ENCODE results near the gene NFYC. TPM values are rescaled to one million over a fixed set of nuclear protein-coding genes. Genes with fewer than 3 reads are reported as not detected.
"Not testable (repeated sequence)": the region's sequence is repeated elsewhere in the genome, so short reads cannot be mapped to it uniquely, and the experiment has no call there.

Gene NFYC
- total and polyA plus RNA-seq, 7 experiments from 2014 or later: 36.2 to 88.5 (median 63.4) TPM

GRCh38 chr1:40723196-40723955 is 31.9 kb downstream of the NFYC start:
- H3K4me1 Mint-ChIP-seq: peaks cover 28 to 82% (median 63%) of the 10 kb centered on the region in 7 donors
- no peaks in the 10 kb centered on the region for H3K27me3 Mint-ChIP-seq

GRCh38 chr1:40727662-40728061 is 36.2 kb downstream of the NFYC start:
- H3K9me3 Mint-ChIP-seq; H3K4me1 ChIP-seq (ENCODE audit: control insufficient read depth in 2 of 2, insufficient read depth in 2 of 2, low read length in 2 of 2); CTCF ChIA-PET; H3K9me3 ChIP-seq (ENCODE audit: control insufficient read depth in 2 of 3, low read length in 3 of 3); H3K27me3 ChIP-seq (ENCODE audit: control insufficient read depth in 2 of 2, insufficient read depth in 2 of 2, low read length in 2 of 2); H3K27me3 Mint-ChIP-seq; intact Hi-C loops (cut with micrococcal nuclease); H3K27ac ChIP-seq (ENCODE audit: low read depth, low read length); H3K4me3 ChIP-seq (ENCODE audit: low read length); H3K36me3 ChIP-seq (ENCODE audit: control insufficient read depth in 2 of 3, insufficient read depth in 3 of 3, low read length in 3 of 3); DNase-seq; ATAC-seq: not testable (repeated sequence)
- Mint-ChIP-seq H3K27ac (peak overlapping the region in 1 of 9 donors; percentile 4), H3K4me3 (peak overlapping the region in 1 of 10 donors; percentile 16), H3K4me1 (peaks cover 39 to 89% (median 71%) of the 10 kb centered on the region in 7 donors), H3K36me3 (peaks cover 0 to 26% (median 10%) of the 10 kb centered on the region in 5 donors)
- POLR2A ChIA-PET: interaction anchor here (0.7 to 1.4 kb wide), 2 partner anchors 9 to 36 kb away, joined by 4 read pairs; partner anchors contain the start of gene NFYC

More at GRCh38 chr1:40723196-40723955, 31.9 kb downstream of the NFYC start:
- POLR2A ChIA-PET: interaction anchor here (0.6 kb wide), 1 partner anchor 836 kb away, joined by 3 read pairs; no protein-coding TSS in a partner anchor
- no peak for DNase-seq
- no peaks in the 10 kb centered on the region for H3K36me3 ChIP-seq (ENCODE audit: control insufficient read depth in 2 of 3, insufficient read depth in 3 of 3, low read length in 3 of 3)
- no peak for ATAC-seq
- CTCF ChIA-PET: interaction anchor here (0.6 to 1.0 kb wide), 2 partner anchors 25 to 54 kb away, joined by 3 read pairs; no protein-coding TSS in a partner anchor
- H3K27me3 ChIP-seq (ENCODE audit: control insufficient read depth in 2 of 2, insufficient read depth in 2 of 2, low read length in 2 of 2): no peaks in the 10 kb centered on the region
- H3K27ac Mint-ChIP-seq: peak overlapping the region in 3 of 9 donors; percentile 8 to 48 (median 13)
- H3K9me3 Mint-ChIP-seq: no peaks in the 10 kb centered on the region
- peaks cover 0 to 12% (median 3%) of the 10 kb centered on the region in 5 donors for H3K36me3 Mint-ChIP-seq
- H3K4me1 ChIP-seq (ENCODE audit: control insufficient read depth in 2 of 2, insufficient read depth in 2 of 2, low read length in 2 of 2): no peaks in the 10 kb centered on the region
- no peak overlapping the region for H3K4me3 ChIP-seq (ENCODE audit: low read length)
- H3K9me3 ChIP-seq (ENCODE audit: control insufficient read depth in 2 of 3, low read length in 3 of 3): no peaks in the 10 kb centered on the region
- peak overlapping the region in 1 of 10 donors; percentile 20 for H3K4me3 Mint-ChIP-seq
- H3K27ac ChIP-seq (ENCODE audit: low read depth, low read length): no peak overlapping the region
- intact Hi-C loops (cut with micrococcal nuclease): no loop called here

GRCh38 chr1:40729316-40729862 is 37.9 kb downstream of the NFYC start:
- ATAC-seq; H3K27ac ChIP-seq (ENCODE audit: low read depth, low read length); intact Hi-C loops (cut with micrococcal nuclease); H3K4me1 ChIP-seq (ENCODE audit: control insufficient read depth in 2 of 2, insufficient read depth in 2 of 2, low read length in 2 of 2); H3K27me3 ChIP-seq (ENCODE audit: control insufficient read depth in 2 of 2, insufficient read depth in 2 of 2, low read length in 2 of 2); DNase-seq; H3K36me3 ChIP-seq (ENCODE audit: control insufficient read depth in 2 of 3, insufficient read depth in 3 of 3, low read length in 3 of 3); H3K4me3 ChIP-seq (ENCODE audit: low read length); POLR2A ChIA-PET; H3K9me3 ChIP-seq (ENCODE audit: control insufficient read depth in 2 of 3, low read length in 3 of 3); H3K27me3 Mint-ChIP-seq; H3K9me3 Mint-ChIP-seq: not testable (repeated sequence)
- Mint-ChIP-seq H3K4me3 (peak overlapping the region in 4 of 10 donors; percentile 7 to 41 (median 20)), H3K36me3 (peaks cover 0 to 21% (median 13%) of the 10 kb centered on the region in 5 donors), H3K27ac (peak overlapping the region in 7 of 9 donors; percentile 0 to 41 (median 20)), H3K4me1 (peaks cover 43 to 79% (median 67%) of the 10 kb centered on the region in 7 donors)
- CTCF ChIA-PET: interaction anchor here (0.6 to 0.7 kb wide), 3 partner anchors 597 to 1185 kb away, joined by 3 read pairs; no protein-coding TSS in a partner anchor

- no peaks in the 10 kb centered on the region for H3K27me3 Mint-ChIP-seq
- Histone ChIP-seq H3K27me3 (ENCODE audit: control insufficient read depth in 2 of 2, insufficient read depth in 2 of 2, low read length in 2 of 2) (no peaks in the 10 kb centered on the region), H3K9me3 (ENCODE audit: control insufficient read depth in 2 of 3, low read length in 3 of 3) (no peaks in the 10 kb centered on the region), H3K4me1 (ENCODE audit: control insufficient read depth in 2 of 2, insufficient read depth in 2 of 2, low read length in 2 of 2) (peaks cover 0 to 4% of the 10 kb centered on the region in 2 donors), H3K27ac (ENCODE audit: low read depth, low read length) (no peak overlapping the region), H3K36me3 (ENCODE audit: control insufficient read depth in 2 of 3, insufficient read depth in 3 of 3, low read length in 3 of 3) (no peaks in the 10 kb centered on the region), H3K4me3 (ENCODE audit: low read length) (no peak overlapping the region)
- ChIA-PET POLR2A (no interaction called here), CTCF (interaction anchor here (1.4 kb wide), 1 partner anchor 16 kb away, joined by 3 read pairs; no protein-coding TSS in a partner anchor)
- H3K9me3 Mint-ChIP-seq: peaks cover 0 to 2% (median 0%) of the 10 kb centered on the region in 11 donors
- H3K4me1 Mint-ChIP-seq: peaks cover 31 to 62% (median 57%) of the 10 kb centered on the region in 7 donors
- peak overlapping the region in 2 of 10 donors; percentile 3 to 16 for H3K4me3 Mint-ChIP-seq
- intact Hi-C loops (cut with micrococcal nuclease): no loop called here
- ATAC-seq (no peak), DNase-seq (no peak)
- peaks cover 0 to 17% (median 10%) of the 10 kb centered on the region in 5 donors for H3K36me3 Mint-ChIP-seq
- peak overlapping the region in 3 of 9 donors; percentile 41 to 70 (median 60) for H3K27ac Mint-ChIP-seq
These were observed 41.3 kb downstream of the NFYC start for GRCh38 chr1:40732756-40733301.

GRCh38 chr1:40734882-40735628 is 43.6 kb downstream of the NFYC start:
- ChIA-PET CTCF (no interaction called here), POLR2A (interaction anchor here (0.6 kb wide), 1 partner anchor 12 kb away, joined by 4 read pairs; no protein-coding TSS in a partner anchor)
- Mint-ChIP-seq H3K27me3 (no peaks in the 10 kb centered on the region), H3K27ac (peak overlapping the region in 2 of 9 donors; percentile 54 to 78), H3K4me3 (no peak overlapping the region), H3K36me3 (peaks cover 10 to 33% (median 25%) of the 10 kb centered on the region in 5 donors), H3K4me1 (peaks cover 25 to 68% (median 58%) of the 10 kb centered on the region in 7 donors), H3K9me3 (peaks cover 0 to 2% (median 0%) of the 10 kb centered on the region in 11 donors)
- Histone ChIP-seq H3K27me3 (ENCODE audit: control insufficient read depth in 2 of 2, insufficient read depth in 2 of 2, low read length in 2 of 2) (no peaks in the 10 kb centered on the region), H3K4me3 (ENCODE audit: low read length) (no peak overlapping the region), H3K27ac (ENCODE audit: low read depth, low read length) (no peak overlapping the region), H3K9me3 (ENCODE audit: control insufficient read depth in 2 of 3, low read length in 3 of 3) (no peaks in the 10 kb centered on the region), H3K4me1 (ENCODE audit: control insufficient read depth in 2 of 2, insufficient read depth in 2 of 2, low read length in 2 of 2) (peaks cover 0 to 3% of the 10 kb centered on the region in 2 donors), H3K36me3 (ENCODE audit: control insufficient read depth in 2 of 3, insufficient read depth in 3 of 3, low read length in 3 of 3) (peaks cover 6 to 19% (median 9%) of the 10 kb centered on the region in 3 experiments)
- ATAC-seq (no peak), DNase-seq (no peak)
- intact Hi-C loops (cut with micrococcal nuclease): no loop called here

GRCh38 chr1:40736085-40736531 is 44.6 kb downstream of the NFYC start:
- Histone ChIP-seq H3K36me3 (ENCODE audit: control insufficient read depth in 2 of 3, insufficient read depth in 3 of 3, low read length in 3 of 3) (peaks cover 7 to 25% (median 9%) of the 10 kb centered on the region in 3 experiments), H3K4me1 (ENCODE audit: control insufficient read depth in 2 of 2, insufficient read depth in 2 of 2, low read length in 2 of 2) (peaks cover 0 to 3% of the 10 kb centered on the region in 2 donors), H3K27ac (ENCODE audit: low read depth, low read length) (no peak overlapping the region), H3K4me3 (ENCODE audit: low read length) (no peak overlapping the region), H3K27me3 (ENCODE audit: control insufficient read depth in 2 of 2, insufficient read depth in 2 of 2, low read length in 2 of 2) (no peaks in the 10 kb centered on the region), H3K9me3 (ENCODE audit: control insufficient read depth in 2 of 3, low read length in 3 of 3) (no peaks in the 10 kb centered on the region)
- H3K36me3 Mint-ChIP-seq: peaks cover 10 to 34% (median 25%) of the 10 kb centered on the region in 5 donors
- DNase-seq (no peak), ATAC-seq (no peak)
- no peaks in the 10 kb centered on the region for H3K27me3 Mint-ChIP-seq
- H3K4me3 Mint-ChIP-seq: no peak overlapping the region
- peak overlapping the region in 2 of 9 donors; percentile 11 to 17 for H3K27ac Mint-ChIP-seq
- ChIA-PET POLR2A (interaction anchor here (0.6 kb wide), 2 partner anchors 9 to 11 kb away, joined by 4 read pairs; no protein-coding TSS in a partner anchor), CTCF (no interaction called here)
- intact Hi-C loops (cut with micrococcal nuclease): no loop called here
- peaks cover 27 to 68% (median 58%) of the 10 kb centered on the region in 7 donors for H3K4me1 Mint-ChIP-seq
- peaks cover 0 to 2% (median 0%) of the 10 kb centered on the region in 11 donors for H3K9me3 Mint-ChIP-seq
